Measurements from ENCODE around the gene CPA1.

CPA1 gene

GRCh38 chr7:130425796-130426195, 45.5 kb downstream of the CPA1 start:
- Mint-ChIP-seq H3K9me3 (no peaks in the 10 kb centered on the region), H3K27ac (peak overlapping the region; percentile 5 to 72 (median 37)), H3K36me3 (ENCODE audit: low read depth) (peaks cover 3% of the 10 kb centered on the region), H3K4me1 (peaks cover 49% of the 10 kb centered on the region), H3K4me3 (peak overlapping the region in 1 of 3 experiments; percentile 2), H3K27me3 (ENCODE audit: low read depth) (no peaks in the 10 kb centered on the region)
- no peak for TF ChIP-seq CTCF (IDR thresholded peaks at IDR 0.05; ENCODE audit: unreplicated experiment in 3 of 3)

GRCh38 chr7:130426564-130426963, 46.3 kb downstream of the CPA1 start:
- Mint-ChIP-seq H3K4me1 (peaks cover 41% of the 10 kb centered on the region), H3K9me3 (no peaks in the 10 kb centered on the region), H3K27ac (peak overlapping the region; percentile 0 to 72 (median 63)), H3K4me3 (peak overlapping the region in 1 of 3 experiments; percentile 21), H3K27me3 (ENCODE audit: low read depth) (no peaks in the 10 kb centered on the region), H3K36me3 (ENCODE audit: low read depth) (peaks cover 3% of the 10 kb centered on the region)
- TF ChIP-seq CTCF (IDR thresholded peaks at IDR 0.05; ENCODE audit: unreplicated experiment in 3 of 3), result no peak

GRCh38 chr7:130429019-130429418, 48.7 kb downstream of the CPA1 start:
- peaks cover 25% of the 10 kb centered on the region for H3K4me1 Mint-ChIP-seq
- no peak for TF ChIP-seq CTCF (IDR thresholded peaks at IDR 0.05; ENCODE audit: unreplicated experiment in 3 of 3)

GRCh38 chr7:130430115-130430514, 49.8 kb downstream of the CPA1 start:
- H3K4me3 Mint-ChIP-seq, result no peak overlapping the region
- no peaks in the 10 kb centered on the region for H3K9me3 Mint-ChIP-seq
- H3K36me3 Mint-ChIP-seq (ENCODE audit: low read depth), result peaks cover 3% of the 10 kb centered on the region
- H3K27me3 Mint-ChIP-seq (ENCODE audit: low read depth), result no peaks in the 10 kb centered on the region
- peaks cover 22% of the 10 kb centered on the region for H3K4me1 Mint-ChIP-seq
- no peak overlapping the region for H3K27ac Mint-ChIP-seq
- TF ChIP-seq CTCF (IDR thresholded peaks at IDR 0.05; ENCODE audit: unreplicated experiment in 3 of 3), result no peak

More at GRCh38 chr7:130429019-130429418, 48.7 kb downstream of the CPA1 start:
- Mint-ChIP-seq H3K27me3 (ENCODE audit: low read depth) (no peaks in the 10 kb centered on the region), H3K27ac (no peak overlapping the region), H3K9me3 (no peaks in the 10 kb centered on the region), H3K36me3 (ENCODE audit: low read depth) (peaks cover 3% of the 10 kb centered on the region), H3K4me3 (no peak overlapping the region)

DNA sequence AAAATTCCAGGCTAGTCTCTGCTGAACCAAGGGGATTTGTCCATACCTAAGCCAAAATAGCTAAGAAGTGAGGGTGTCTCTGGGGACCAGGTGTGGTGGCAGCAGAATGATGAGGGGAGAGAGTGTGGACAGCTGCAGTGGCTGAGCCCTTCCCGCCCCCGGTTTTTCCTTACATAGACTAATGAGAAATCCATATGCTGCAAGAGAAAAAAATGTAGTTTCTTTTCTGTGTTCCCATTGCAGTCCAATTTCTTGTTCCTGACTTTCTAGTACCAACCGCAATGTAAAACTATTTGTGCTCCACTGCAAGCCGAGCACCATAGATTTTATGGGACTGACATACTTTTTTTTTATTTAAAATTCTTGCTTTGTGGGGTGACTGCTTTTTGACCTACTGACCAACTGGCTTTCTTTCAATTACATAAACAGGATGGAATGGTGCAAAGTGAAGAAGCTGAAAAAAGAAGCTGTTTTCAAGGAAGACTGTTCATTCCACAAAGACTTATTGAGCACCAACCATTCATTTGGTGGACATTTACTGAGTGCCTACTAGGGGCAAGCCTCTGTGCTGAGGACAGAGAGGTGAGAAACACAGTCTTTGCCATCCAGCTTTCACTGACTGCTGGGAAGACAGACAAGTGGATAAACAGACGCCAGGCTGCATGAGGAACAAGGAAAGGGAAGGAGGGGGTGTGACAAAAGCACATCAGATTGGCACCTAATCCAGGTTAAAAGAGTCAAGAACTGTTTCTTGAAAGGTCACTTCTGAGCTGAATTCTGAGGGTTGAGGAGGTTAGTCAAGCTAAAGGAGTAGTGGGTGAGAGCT, 50.8 kb downstream of the CPA1 start:
- Mint-ChIP-seq H3K27me3 (ENCODE audit: low read depth) (no peaks in the 10 kb centered on the region), H3K9me3 (no peaks in the 10 kb centered on the region), H3K36me3 (ENCODE audit: low read depth) (peaks cover 4% of the 10 kb centered on the region), H3K27ac (no peak overlapping the region), H3K4me3 (no peak overlapping the region), H3K4me1 (peaks cover 19% of the 10 kb centered on the region)
- TF ChIP-seq CTCF (IDR thresholded peaks at IDR 0.05; ENCODE audit: unreplicated experiment in 3 of 3), result no peak

DNA sequence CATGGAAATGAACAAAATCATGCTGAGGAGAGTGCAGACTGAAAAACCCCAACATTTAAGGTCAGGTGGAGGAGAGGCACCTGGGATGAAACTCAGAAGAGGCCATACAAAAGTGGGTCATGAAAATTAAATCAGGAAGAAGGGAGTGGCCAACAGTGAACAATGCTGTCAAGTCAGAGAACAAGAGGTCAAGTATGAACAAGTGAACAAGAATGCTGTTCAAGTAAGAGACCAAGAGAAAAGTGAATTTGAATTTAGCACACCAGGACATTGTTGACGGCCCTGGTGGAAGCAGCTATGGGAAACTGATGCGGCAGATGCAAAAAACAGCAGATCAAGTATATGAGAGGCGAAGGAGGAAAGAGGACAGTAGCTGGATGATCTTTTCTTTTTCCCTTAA, 52.6 kb downstream of the CPA1 start:
- no peaks in the 10 kb centered on the region for H3K9me3 Mint-ChIP-seq
- no peak for TF ChIP-seq CTCF (IDR thresholded peaks at IDR 0.05; ENCODE audit: unreplicated experiment in 3 of 3)
- no peak overlapping the region for H3K27ac Mint-ChIP-seq
- peaks cover 12% of the 10 kb centered on the region for H3K36me3 Mint-ChIP-seq (ENCODE audit: low read depth)
- no peaks in the 10 kb centered on the region for H3K27me3 Mint-ChIP-seq (ENCODE audit: low read depth)
- H3K4me3 Mint-ChIP-seq, result no peak overlapping the region
- peaks cover 6% of the 10 kb centered on the region for H3K4me1 Mint-ChIP-seq
